ENCODE data around the gene CFAP299.

DNA sequence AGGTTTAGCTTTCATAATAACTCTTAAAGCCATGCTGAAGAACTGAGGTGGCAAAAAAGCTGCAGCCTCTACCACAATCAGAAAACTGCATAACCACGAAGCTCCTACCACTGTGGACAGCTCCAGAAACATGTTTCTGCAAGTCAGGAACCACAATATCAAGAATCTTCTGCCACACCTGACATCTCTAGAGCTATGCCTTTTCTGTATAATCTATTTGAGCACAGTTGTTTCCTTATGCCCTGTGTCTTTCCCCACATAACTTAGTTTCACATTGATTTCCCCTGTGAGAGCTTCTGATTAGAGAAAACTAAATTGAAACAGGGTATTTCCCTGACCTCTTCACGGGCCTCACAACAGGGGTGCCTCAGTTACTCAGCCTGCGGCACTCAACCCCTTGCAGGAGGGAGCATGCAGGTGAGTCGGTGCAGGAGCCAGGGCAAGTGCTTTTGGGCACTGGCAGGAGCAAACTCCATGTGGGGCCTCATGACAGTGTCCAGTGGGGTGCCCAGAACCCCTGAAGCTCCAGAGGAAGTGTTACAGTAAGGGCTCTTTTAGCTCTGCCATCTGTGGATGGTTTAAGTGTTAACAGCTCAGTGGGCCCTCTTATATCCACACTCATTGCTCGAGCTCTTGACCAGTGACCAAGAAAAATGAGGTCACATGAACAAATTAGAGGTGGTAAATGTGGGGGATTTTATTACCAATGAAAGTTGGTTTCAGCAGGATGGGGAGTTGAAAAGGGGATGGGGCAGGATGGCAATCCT, 562.2 kb downstream of the CFAP299 start:
- TF ChIP-seq, protein P1, sequence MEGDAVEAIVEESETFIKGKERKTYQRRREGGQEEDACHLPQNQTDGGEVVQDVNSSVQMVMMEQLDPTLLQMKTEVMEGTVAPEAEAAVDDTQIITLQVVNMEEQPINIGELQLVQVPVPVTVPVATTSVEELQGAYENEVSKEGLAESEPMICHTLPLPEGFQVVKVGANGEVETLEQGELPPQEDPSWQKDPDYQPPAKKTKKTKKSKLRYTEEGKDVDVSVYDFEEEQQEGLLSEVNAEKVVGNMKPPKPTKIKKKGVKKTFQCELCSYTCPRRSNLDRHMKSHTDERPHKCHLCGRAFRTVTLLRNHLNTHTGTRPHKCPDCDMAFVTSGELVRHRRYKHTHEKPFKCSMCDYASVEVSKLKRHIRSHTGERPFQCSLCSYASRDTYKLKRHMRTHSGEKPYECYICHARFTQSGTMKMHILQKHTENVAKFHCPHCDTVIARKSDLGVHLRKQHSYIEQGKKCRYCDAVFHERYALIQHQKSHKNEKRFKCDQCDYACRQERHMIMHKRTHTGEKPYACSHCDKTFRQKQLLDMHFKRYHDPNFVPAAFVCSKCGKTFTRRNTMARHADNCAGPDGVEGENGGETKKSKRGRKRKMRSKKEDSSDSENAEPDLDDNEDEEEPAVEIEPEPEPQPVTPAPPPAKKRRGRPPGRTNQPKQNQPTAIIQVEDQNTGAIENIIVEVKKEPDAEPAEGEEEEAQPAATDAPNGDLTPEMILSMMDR (IDR thresholded peaks at IDR 0.05) = no peak
- no peak for TF ChIP-seq EZH2 (IDR thresholded peaks at IDR 0.05; ENCODE audit: borderline replicate concordance, insufficient read depth, low read depth, low read length, poor library complexity, severe bottlenecking)
